GM23248 (cell line): ENCODE measurements around the gene LCNL1.

Experiments used
- EZH2 ChIP-seq: fragments of 200-600 bp; sonication (generic); IDR thresholded peaks from 2 replicates; pipeline ENCODE4 v1.6.1; 2018; ENCODE audit warnings: antibody characterized with exemption, mild to moderate bottlenecking; ENCODE audit not compliant: insufficient read depth, poor library complexity, severe bottlenecking
- EZH2phosphoT487 ChIP-seq: fragments of 200-600 bp; sonication (generic); IDR thresholded peaks from 2 replicates; pipeline ENCODE4 v1.6.1; 2018; ENCODE audit warnings: antibody characterized with exemption, moderate library complexity, mild to moderate bottlenecking, low read depth; ENCODE audit not compliant: insufficient read depth

DNA sequence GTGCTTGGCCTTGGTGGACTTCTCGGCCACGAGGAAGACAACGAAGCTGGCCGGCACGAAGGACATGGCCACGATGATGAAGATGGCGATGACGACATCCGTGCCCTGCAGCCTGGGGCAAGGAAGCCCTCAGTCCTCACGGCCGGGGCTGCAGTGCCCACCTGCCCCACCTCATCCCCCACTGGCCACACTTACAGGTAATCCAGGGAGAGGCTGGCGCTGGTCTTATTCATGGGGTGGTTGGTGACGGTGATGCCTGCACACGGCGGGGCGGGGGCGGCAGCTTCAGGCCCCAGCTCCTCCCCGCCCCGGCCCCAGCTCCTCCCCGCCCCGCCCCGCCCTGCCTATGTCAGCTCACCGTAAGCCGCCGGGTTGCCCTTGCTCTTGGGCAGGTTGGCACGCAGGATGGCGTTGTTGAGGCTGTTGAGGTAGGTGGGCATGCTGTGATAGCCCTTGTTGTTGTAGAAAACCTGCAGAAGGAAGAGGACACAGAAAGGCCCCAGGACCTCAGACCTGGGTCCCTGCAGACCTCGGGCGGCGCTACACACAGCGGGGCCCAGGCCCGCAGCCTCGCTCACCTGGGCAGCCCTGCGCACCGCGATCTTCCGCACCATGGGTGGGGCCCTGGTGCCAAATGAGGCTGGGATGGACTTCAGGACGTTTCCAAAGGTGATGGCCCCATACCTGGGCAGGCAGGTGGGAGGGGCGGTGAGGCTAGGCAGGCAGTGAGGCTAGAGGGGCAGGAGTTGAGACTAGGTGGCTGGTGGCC is 29.3 kb downstream of the LCNL1 start:
- no peak for TF ChIP-seq EZH2
- no peak for TF ChIP-seq EZH2phosphoT487
